PC-3 (cell line): Measurements from ENCODE around the gene GPR179. TPM values are rescaled to one million over a fixed set of nuclear protein-coding genes. Genes with fewer than 3 reads are reported as not detected.

Source experiments
- ATAC-seq: fragments of 200-7000 bp; cut with Tn5 transposase; 2 replicates; pipeline ENCODE4 v1.9.1; 2020; ENCODE audit warnings: mild to moderate bottlenecking, moderate library complexity
- BruUV-seq: library from RNA; stranded (reverse); fragments of 400-500 nt; replicated peaks from 2 replicates; lab custom pipeline; 2021; lab: Mats Ljungman, UMichigan
- CTCF ChIA-PET: fragments of 300-600 bp; sonication (Branson Sonifier 250); formaldehyde crosslinking; loops from one replicate; lab custom pipeline; 2022; ENCODE audit warnings: antibody characterized with exemption; lab: Charles Lee
- POLR2A ChIA-PET: fragments of 300-600 bp; sonication (Branson Sonifier 250); formaldehyde crosslinking; loops from one replicate; lab custom pipeline; 2022; ENCODE audit warnings: antibody characterized with exemption; ENCODE audit not compliant: unreplicated experiment; lab: Charles Lee
- DNase-seq: peaks from one replicate; pipeline ENCODE4 v3.0.0-alpha.2; 2015
- H2AFZ ChIP-seq: fragments of 300-600 bp; sonication (generic); 2 replicates; pipeline ENCODE4 v1.6.0; 2016; ENCODE audit warnings: antibody characterized with exemption, low read length
- H3F3A ChIP-seq: fragments of 300-600 bp; sonication (generic); one replicate; pipeline ENCODE4 v1.6.0; 2017; ENCODE audit warnings: antibody characterized with exemption, low read length, control low read depth, mild to moderate bottlenecking; ENCODE audit not compliant: unreplicated experiment
- H3K27ac ChIP-seq: fragments of 300-600 bp; sonication (generic); 2 replicates; pipeline ENCODE4 v1.5.1; 2016; ENCODE audit warnings: mild to moderate bottlenecking, low read length
- H3K27me3 ChIP-seq: fragments of 300-600 bp; sonication (generic); 2 replicates; pipeline ENCODE4 v1.6.1; 2016; ENCODE audit warnings: low read length, mixed read lengths
- H3K36me3 ChIP-seq: fragments of 300-600 bp; sonication (generic); 2 replicates; pipeline ENCODE4 v1.6.1; 2016; ENCODE audit warnings: low read depth, mixed run types, low read length, mixed read lengths
- H3K4me1 ChIP-seq: fragments of 300-600 bp; sonication (generic); 2 replicates; pipeline ENCODE4 v1.5.1; 2016; ENCODE audit warnings: low read length; ENCODE audit not compliant: insufficient read depth
- H3K4me2 ChIP-seq: fragments of 300-600 bp; sonication (generic); 2 replicates; pipeline ENCODE4 v1.6.0; 2016; ENCODE audit warnings: low read length
- H3K4me3 ChIP-seq: fragments of 300-600 bp; sonication (generic); 2 replicates; pipeline ENCODE4 v1.5.1; 2016; ENCODE audit warnings: mild to moderate bottlenecking, low read length, mixed read lengths
- H3K79me2 ChIP-seq: fragments of 300-600 bp; sonication (generic); 2 replicates; pipeline ENCODE4 v1.6.1; 2017; ENCODE audit warnings: low read length, mixed read lengths
- H3K9ac ChIP-seq: fragments of 300-600 bp; sonication (generic); 2 replicates; pipeline ENCODE4 v1.6.0; 2016; ENCODE audit warnings: mild to moderate bottlenecking, low read length
- H3K9me2 ChIP-seq: fragments of 300-600 bp; sonication (generic); replicated peaks from 2 replicates; pipeline ENCODE4 v1.6.1; 2016; ENCODE audit warnings: mixed run types, low read length, mixed read lengths
- H3K9me3 ChIP-seq: fragments of 300-600 bp; sonication (generic); 2 replicates; pipeline ENCODE4 v1.6.1; 2016; ENCODE audit warnings: low read length, mixed read lengths
- H4K20me1 ChIP-seq: fragments of 300-600 bp; sonication (generic); 2 replicates; pipeline ENCODE4 v1.6.1; 2016; ENCODE audit warnings: low read length, mixed read lengths
- EZH2 ChIP-seq: fragments of 300-600 bp; sonication (generic); IDR thresholded peaks from one replicate; pipeline ENCODE4 v1.6.1; 2017; ENCODE audit warnings: antibody characterized with exemption, mild to moderate bottlenecking, low read length; ENCODE audit not compliant: unreplicated experiment
- EZH2phosphoT487 ChIP-seq: fragments of 300-600 bp; sonication (generic); IDR thresholded peaks from 2 replicates; pipeline ENCODE4 v1.6.1; 2018; ENCODE audit warnings: mild to moderate bottlenecking, antibody characterized with exemption, low read length, borderline replicate concordance
- intact Hi-C: fragments of 100-400 bp; cut with micrococcal nuclease; formaldehyde crosslinking; loops from 2 replicates; pipeline ENCODE4 v1.9.0; 2023
- total RNA-seq: library from RNA; depleted of rRNA; stranded (reverse); fragments of >200 nt; gene quantifications from 2 replicates; pipeline ENCODE4 v1.2.3, GENCODE V29; 2014
- TF ChIP-seq, protein P1 (sequence below): fragments of 300-600 bp; sonication (generic); conservative IDR thresholded peaks from 2 replicates; pipeline ENCODE4 v1.5.1; 2017; ENCODE audit warnings: antibody characterized with exemption, low read depth, mild to moderate bottlenecking, low read length

GPR179 gene
- total RNA-seq, 1 experiment from 2014 or later, result not detected

DNA sequence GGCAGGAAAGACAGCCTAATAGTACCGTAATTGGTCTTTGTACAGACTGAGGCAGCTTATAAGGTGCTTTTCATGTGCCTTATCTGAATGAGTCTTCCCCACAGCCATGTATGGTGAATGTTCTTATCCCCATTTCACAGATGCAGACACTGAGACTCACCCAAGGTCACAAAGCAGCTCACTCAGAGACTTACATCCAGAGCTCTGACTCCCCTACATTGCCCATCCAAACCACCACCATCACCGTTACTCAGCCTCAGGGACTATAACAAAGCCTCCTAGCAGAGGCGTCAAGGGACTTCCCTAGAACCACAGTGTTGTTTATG is 627 bp upstream of the GPR179 start:
- no peaks in the 10 kb centered on the region for H3F3A ChIP-seq
- H3K79me2 ChIP-seq, result no peaks in the 10 kb centered on the region
- H3K4me1 ChIP-seq, result no peaks in the 10 kb centered on the region
- CTCF ChIA-PET, result no interaction called here
- no peaks in the 10 kb centered on the region for H3K27me3 ChIP-seq
- DNase-seq (no peak), ATAC-seq (no peak)
- H4K20me1 ChIP-seq, result no peaks in the 10 kb centered on the region
- H3K4me2 ChIP-seq, result no peak overlapping the region
- H3K4me3 ChIP-seq, result no peak overlapping the region
- no peak overlapping the region for H3K27ac ChIP-seq
- H3K9me2 ChIP-seq, result no peaks in the 10 kb centered on the region
- H3K9ac ChIP-seq, result no peak overlapping the region
- POLR2A ChIA-PET, result no interaction called here
- no TSS peak for BruUV-seq
- H3K36me3 ChIP-seq, result no peaks in the 10 kb centered on the region; the same call in 1 of the 2 replicates
- H2AFZ ChIP-seq, result no peak overlapping the region
- TF ChIP-seq EZH2phosphoT487 (no peak), EZH2 (no peak)
- TF ChIP-seq, protein P1, sequence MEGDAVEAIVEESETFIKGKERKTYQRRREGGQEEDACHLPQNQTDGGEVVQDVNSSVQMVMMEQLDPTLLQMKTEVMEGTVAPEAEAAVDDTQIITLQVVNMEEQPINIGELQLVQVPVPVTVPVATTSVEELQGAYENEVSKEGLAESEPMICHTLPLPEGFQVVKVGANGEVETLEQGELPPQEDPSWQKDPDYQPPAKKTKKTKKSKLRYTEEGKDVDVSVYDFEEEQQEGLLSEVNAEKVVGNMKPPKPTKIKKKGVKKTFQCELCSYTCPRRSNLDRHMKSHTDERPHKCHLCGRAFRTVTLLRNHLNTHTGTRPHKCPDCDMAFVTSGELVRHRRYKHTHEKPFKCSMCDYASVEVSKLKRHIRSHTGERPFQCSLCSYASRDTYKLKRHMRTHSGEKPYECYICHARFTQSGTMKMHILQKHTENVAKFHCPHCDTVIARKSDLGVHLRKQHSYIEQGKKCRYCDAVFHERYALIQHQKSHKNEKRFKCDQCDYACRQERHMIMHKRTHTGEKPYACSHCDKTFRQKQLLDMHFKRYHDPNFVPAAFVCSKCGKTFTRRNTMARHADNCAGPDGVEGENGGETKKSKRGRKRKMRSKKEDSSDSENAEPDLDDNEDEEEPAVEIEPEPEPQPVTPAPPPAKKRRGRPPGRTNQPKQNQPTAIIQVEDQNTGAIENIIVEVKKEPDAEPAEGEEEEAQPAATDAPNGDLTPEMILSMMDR, result no peak
- intact Hi-C loops, result no loop called here
- H3K9me3 ChIP-seq, result no peaks in the 10 kb centered on the region

DNA sequence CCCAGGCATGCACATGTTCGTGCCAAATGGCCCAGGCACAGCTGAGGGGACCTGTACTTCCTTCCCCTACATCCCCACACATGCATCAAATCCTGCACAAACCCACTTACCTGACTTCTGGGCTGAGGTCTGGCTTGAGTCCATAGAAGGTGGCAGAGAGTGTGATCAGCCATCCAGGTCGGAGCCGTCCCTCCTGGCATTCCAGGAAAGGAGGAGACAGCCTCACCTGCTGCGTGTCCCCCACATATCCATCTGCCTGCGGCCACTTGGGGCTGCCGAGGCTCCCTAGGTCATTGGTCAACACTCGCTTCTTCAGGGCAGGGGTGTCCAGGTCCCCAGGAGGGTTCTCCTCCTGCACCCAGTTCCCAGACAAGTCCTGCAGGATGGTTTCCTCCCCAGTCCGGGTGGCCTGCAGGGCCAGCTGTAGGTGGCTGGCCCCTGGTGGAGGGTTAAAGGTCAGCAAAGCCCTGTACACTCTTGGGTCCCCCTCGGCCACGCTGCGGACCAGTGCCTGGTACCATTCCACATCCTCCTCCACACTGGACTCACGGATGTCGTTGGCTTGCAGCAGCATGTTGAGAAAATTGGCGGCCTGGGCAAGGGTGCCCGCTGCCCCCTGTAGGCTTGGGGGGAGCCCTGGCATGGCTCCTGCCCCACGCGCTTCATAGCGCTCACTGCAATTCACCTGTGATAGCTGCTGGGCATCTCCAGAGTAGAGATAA is 709 bp downstream of the GPR179 start:
- CTCF ChIA-PET, result no interaction called here

More for the DNA sequence above, 709 bp downstream of the GPR179 start:
- no peak overlapping the region for H3K27ac ChIP-seq
- H2AFZ ChIP-seq, result no peak overlapping the region
- no peaks in the 10 kb centered on the region for H3K9me2 ChIP-seq
- no peaks in the 10 kb centered on the region for H3K36me3 ChIP-seq
- no peak overlapping the region for H3K4me2 ChIP-seq
- H3K27me3 ChIP-seq, result no peaks in the 10 kb centered on the region
- H3K4me3 ChIP-seq, result no peak overlapping the region
- intact Hi-C loops, result no loop called here
- POLR2A ChIA-PET, result no interaction called here
- no peak for DNase-seq
- H3K9me3 ChIP-seq, result no peaks in the 10 kb centered on the region
- H3K9ac ChIP-seq, result no peak overlapping the region
- H3K79me2 ChIP-seq, result no peaks in the 10 kb centered on the region
- no peaks in the 10 kb centered on the region for H4K20me1 ChIP-seq
- TF ChIP-seq, protein P1, result no peak
- TF ChIP-seq EZH2, result no peak
- TF ChIP-seq EZH2phosphoT487, result no peak
- no TSS peak for BruUV-seq
- ATAC-seq, result no peak
- no peaks in the 10 kb centered on the region for H3F3A ChIP-seq
- no peaks in the 10 kb centered on the region for H3K4me1 ChIP-seq
